Measurements from ENCODE around the gene OR52W1. TPM values are rescaled to one million over a fixed set of nuclear protein-coding genes. Genes with fewer than 3 reads are reported as not detected.

OR52W1 gene
- total RNA-seq, 1 experiment from 2014 or later, result not detected

DNA sequence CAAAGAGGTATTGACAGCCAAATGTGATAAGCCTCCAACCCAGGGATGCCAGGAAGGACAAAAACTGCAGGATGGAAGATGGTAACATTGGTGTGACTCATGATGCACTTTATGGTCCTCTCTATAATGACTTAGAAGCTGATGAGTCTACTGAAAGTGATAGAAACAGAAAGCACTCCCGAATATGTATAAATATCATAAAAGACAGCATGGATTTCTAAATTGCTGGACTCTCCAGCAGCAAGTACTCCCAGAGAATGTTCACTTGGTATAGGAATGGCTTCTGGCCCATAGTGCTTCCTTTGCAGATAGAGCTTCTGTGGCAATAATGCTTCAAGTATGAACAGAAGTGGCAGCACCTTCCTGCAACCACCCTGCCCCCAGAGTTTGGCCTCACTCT lies 28.8 kb upstream of the OR52W1 start, which contains the start of gene OR52B2:
Gene OR52B2, minus strand, starts transcription at position 101 of the 400 bp plus-strand sequence. Its CDS starts 0 bp downstream, at position 101.
- no peaks in the 10 kb centered on the region for H3K4me1 Mint-ChIP-seq (ENCODE audit: low read depth, unreplicated experiment)
- H3K4me3 Mint-ChIP-seq (ENCODE audit: low read depth, unreplicated experiment), result no peak within 1 kb of the TSS
- peaks cover 2% of the 10 kb centered on the region for H3K9me3 Mint-ChIP-seq (ENCODE audit: low read depth, unreplicated experiment)
- CTCF ChIA-PET, result interaction anchor here (1.1 kb wide), 1 partner anchor 15 kb away, joined by 4 read pairs; no protein-coding TSS in a partner anchor
- TF ChIP-seq, protein P1, sequence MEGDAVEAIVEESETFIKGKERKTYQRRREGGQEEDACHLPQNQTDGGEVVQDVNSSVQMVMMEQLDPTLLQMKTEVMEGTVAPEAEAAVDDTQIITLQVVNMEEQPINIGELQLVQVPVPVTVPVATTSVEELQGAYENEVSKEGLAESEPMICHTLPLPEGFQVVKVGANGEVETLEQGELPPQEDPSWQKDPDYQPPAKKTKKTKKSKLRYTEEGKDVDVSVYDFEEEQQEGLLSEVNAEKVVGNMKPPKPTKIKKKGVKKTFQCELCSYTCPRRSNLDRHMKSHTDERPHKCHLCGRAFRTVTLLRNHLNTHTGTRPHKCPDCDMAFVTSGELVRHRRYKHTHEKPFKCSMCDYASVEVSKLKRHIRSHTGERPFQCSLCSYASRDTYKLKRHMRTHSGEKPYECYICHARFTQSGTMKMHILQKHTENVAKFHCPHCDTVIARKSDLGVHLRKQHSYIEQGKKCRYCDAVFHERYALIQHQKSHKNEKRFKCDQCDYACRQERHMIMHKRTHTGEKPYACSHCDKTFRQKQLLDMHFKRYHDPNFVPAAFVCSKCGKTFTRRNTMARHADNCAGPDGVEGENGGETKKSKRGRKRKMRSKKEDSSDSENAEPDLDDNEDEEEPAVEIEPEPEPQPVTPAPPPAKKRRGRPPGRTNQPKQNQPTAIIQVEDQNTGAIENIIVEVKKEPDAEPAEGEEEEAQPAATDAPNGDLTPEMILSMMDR (IDR thresholded peaks at IDR 0.05; ENCODE audit: unreplicated experiment), result no peak
- DNase-seq, result no peak
- no peaks in the 10 kb centered on the region for H3K36me3 Mint-ChIP-seq (ENCODE audit: insufficient read depth, unreplicated experiment)
- peaks cover 27% of the 10 kb centered on the region for H3K27me3 Mint-ChIP-seq (ENCODE audit: unreplicated experiment)
- no TSS peak for BruUV-seq (replicated peaks)
- H3K27ac Mint-ChIP-seq (ENCODE audit: unreplicated experiment), result no peak within 1 kb of the TSS
- intact Hi-C loops (cut with micrococcal nuclease; ENCODE audit: unreplicated experiment), result no loop called here

GRCh38 chr11:6175440-6175839 lies 23.6 kb upstream of the OR52W1 start:
- no TSS peak for BruUV-seq (replicated peaks)

DNA sequence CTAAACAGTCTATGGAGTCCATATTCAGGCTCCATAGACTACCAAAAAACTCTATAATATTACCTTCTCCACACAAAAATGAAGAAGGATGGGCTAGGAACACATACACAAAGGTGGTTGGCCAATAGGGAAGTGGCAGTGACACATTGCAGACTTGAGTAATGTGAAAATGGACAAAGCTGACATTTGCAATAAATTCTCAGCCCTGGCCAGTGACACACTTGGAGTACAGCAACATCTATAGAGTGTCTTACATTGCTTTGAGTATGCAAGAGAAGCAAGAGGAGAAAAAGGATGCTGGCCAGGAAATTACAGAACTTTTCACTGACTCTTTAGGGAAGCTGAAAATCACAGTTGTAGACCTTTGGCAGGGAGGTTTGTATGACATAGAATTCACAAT lies 7.3 kb upstream of the OR52W1 start:
- BruUV-seq (replicated peaks), result no TSS peak
- TF ChIP-seq, protein P1 (IDR thresholded peaks at IDR 0.05; ENCODE audit: unreplicated experiment), result no peak
- no peak overlapping the region for H3K4me3 Mint-ChIP-seq (ENCODE audit: low read depth, unreplicated experiment)
- intact Hi-C loops (cut with micrococcal nuclease; ENCODE audit: unreplicated experiment), result no loop called here
- H3K27ac Mint-ChIP-seq (ENCODE audit: unreplicated experiment), result no peak overlapping the region
- H3K36me3 Mint-ChIP-seq (ENCODE audit: insufficient read depth, unreplicated experiment), result no peaks in the 10 kb centered on the region
- H3K4me1 Mint-ChIP-seq (ENCODE audit: low read depth, unreplicated experiment), result no peaks in the 10 kb centered on the region
- H3K9me3 Mint-ChIP-seq (ENCODE audit: low read depth, unreplicated experiment), result no peaks in the 10 kb centered on the region
- DNase-seq, result no peak
- CTCF ChIA-PET, result no interaction called here
- H3K27me3 Mint-ChIP-seq (ENCODE audit: unreplicated experiment), result no peaks in the 10 kb centered on the region

More at GRCh38 chr11:6175440-6175839, 23.6 kb upstream of the OR52W1 start:
- Mint-ChIP-seq H3K27ac (ENCODE audit: unreplicated experiment) (no peak overlapping the region), H3K4me1 (ENCODE audit: low read depth, unreplicated experiment) (no peaks in the 10 kb centered on the region), H3K4me3 (ENCODE audit: low read depth, unreplicated experiment) (no peak overlapping the region), H3K27me3 (ENCODE audit: unreplicated experiment) (peaks cover 28% of the 10 kb centered on the region), H3K36me3 (ENCODE audit: insufficient read depth, unreplicated experiment) (no peaks in the 10 kb centered on the region), H3K9me3 (ENCODE audit: low read depth, unreplicated experiment) (no peaks in the 10 kb centered on the region)
- no peak for DNase-seq
- intact Hi-C loops (cut with micrococcal nuclease; ENCODE audit: unreplicated experiment), result no loop called here
- TF ChIP-seq, protein P1 (IDR thresholded peaks at IDR 0.05; ENCODE audit: unreplicated experiment), result no peak
- CTCF ChIA-PET, result no interaction called here

GRCh38 chr11:6194065-6194581 lies 4.9 kb upstream of the OR52W1 start:
- no TSS peak for BruUV-seq (replicated peaks)
- no peaks in the 10 kb centered on the region for H3K36me3 Mint-ChIP-seq (ENCODE audit: insufficient read depth, unreplicated experiment)
- no peak overlapping the region for H3K27ac Mint-ChIP-seq (ENCODE audit: unreplicated experiment)
- no peaks in the 10 kb centered on the region for H3K4me1 Mint-ChIP-seq (ENCODE audit: low read depth, unreplicated experiment)
- CTCF ChIA-PET, result no interaction called here
- TF ChIP-seq, protein P1 (IDR thresholded peaks at IDR 0.05; ENCODE audit: unreplicated experiment), result no peak
- no peaks in the 10 kb centered on the region for H3K27me3 Mint-ChIP-seq (ENCODE audit: unreplicated experiment)
- DNase-seq, result no peak
- no peak overlapping the region for H3K4me3 Mint-ChIP-seq (ENCODE audit: low read depth, unreplicated experiment)
- intact Hi-C loops (cut with micrococcal nuclease; ENCODE audit: unreplicated experiment), result no loop called here
- no peaks in the 10 kb centered on the region for H3K9me3 Mint-ChIP-seq (ENCODE audit: low read depth, unreplicated experiment)

Data from Calu3 (cell line).